Measurements from ENCODE around the gene MDN1. TPM values are rescaled to one million over a fixed set of nuclear protein-coding genes. Genes with fewer than 3 reads are reported as not detected.

MDN1 gene
- total RNA-seq, 1 donor from 2014 or later: 22.9 TPM

GRCh38 chr6:89630488-89630887 lies 189.1 kb downstream of the MDN1 start:
- TF ChIP-seq CTCF (IDR thresholded peaks at IDR 0.05; ENCODE audit: borderline replicate concordance): no peak
- H3K27me3 ChIP-seq (ENCODE audit: low read depth): no peaks in the 10 kb centered on the region
- H3K4me1 ChIP-seq: peaks cover 14% of the 10 kb centered on the region
- peak; percentile 73 for DNase-seq
- H3K27ac ChIP-seq (replicated peaks): peak overlapping the region; percentile 49
- intact Hi-C loops (cut with micrococcal nuclease): no loop called here
- H3K36me3 ChIP-seq: peaks cover 42% of the 10 kb centered on the region
- no peak overlapping the region for H3K4me3 ChIP-seq
- H3K9me3 ChIP-seq (replicated peaks): no peaks in the 10 kb centered on the region

GRCh38 chr6:89623749-89624148 lies 195.8 kb downstream of the MDN1 start:
- intact Hi-C loops (cut with micrococcal nuclease): no loop called here
- no peaks in the 10 kb centered on the region for H3K9me3 ChIP-seq (replicated peaks)
- TF ChIP-seq CTCF (IDR thresholded peaks at IDR 0.05; ENCODE audit: borderline replicate concordance): no peak
- peaks cover 57% of the 10 kb centered on the region for H3K36me3 ChIP-seq
- H3K4me1 ChIP-seq: no peaks in the 10 kb centered on the region
- DNase-seq: no peak
- no peak overlapping the region for H3K4me3 ChIP-seq
- no peaks in the 10 kb centered on the region for H3K27me3 ChIP-seq (ENCODE audit: low read depth)
- H3K27ac ChIP-seq (replicated peaks): no peak overlapping the region

GRCh38 chr6:89619567-89619966 lies 200.0 kb downstream of the MDN1 start:
- H3K4me3 ChIP-seq: no peak overlapping the region
- no peaks in the 10 kb centered on the region for H3K27me3 ChIP-seq (ENCODE audit: low read depth)
- H3K4me1 ChIP-seq: no peaks in the 10 kb centered on the region
- TF ChIP-seq CTCF (IDR thresholded peaks at IDR 0.05; ENCODE audit: borderline replicate concordance): no peak
- no peak for DNase-seq
- peaks cover 34% of the 10 kb centered on the region for H3K36me3 ChIP-seq
- intact Hi-C loops (cut with micrococcal nuclease): no loop called here
- no peak overlapping the region for H3K27ac ChIP-seq (replicated peaks)
- no peaks in the 10 kb centered on the region for H3K9me3 ChIP-seq (replicated peaks)

- Histone ChIP-seq H3K4me1 (peaks cover 3% of the 10 kb centered on the region), H3K27ac (replicated peaks) (no peak overlapping the region), H3K9me3 (replicated peaks) (no peaks in the 10 kb centered on the region), H3K27me3 (ENCODE audit: low read depth) (no peaks in the 10 kb centered on the region), H3K36me3 (peaks cover 24% of the 10 kb centered on the region), H3K4me3 (no peak overlapping the region)
- intact Hi-C loops (cut with micrococcal nuclease): no loop called here
- no peak for TF ChIP-seq CTCF (IDR thresholded peaks at IDR 0.05; ENCODE audit: borderline replicate concordance)
- DNase-seq: no peak
Observed at GRCh38 chr6:89618026-89618425, 201.6 kb downstream of the MDN1 start.

GRCh38 chr6:89616531-89616930 lies 203.1 kb downstream of the MDN1 start:
- no peaks in the 10 kb centered on the region for H3K27me3 ChIP-seq (ENCODE audit: low read depth)
- TF ChIP-seq CTCF (IDR thresholded peaks at IDR 0.05; ENCODE audit: borderline replicate concordance): no peak
- peaks cover 3% of the 10 kb centered on the region for H3K4me1 ChIP-seq
- H3K36me3 ChIP-seq: peaks cover 20% of the 10 kb centered on the region
- no peak overlapping the region for H3K4me3 ChIP-seq
- intact Hi-C loops (cut with micrococcal nuclease): no loop called here
- no peaks in the 10 kb centered on the region for H3K9me3 ChIP-seq (replicated peaks)
- no peak overlapping the region for H3K27ac ChIP-seq (replicated peaks)
- no peak for DNase-seq

- H3K27me3 ChIP-seq (ENCODE audit: low read depth): no peaks in the 10 kb centered on the region
- intact Hi-C loops (cut with micrococcal nuclease): no loop called here
- TF ChIP-seq CTCF (IDR thresholded peaks at IDR 0.05; ENCODE audit: borderline replicate concordance): no peak
- DNase-seq: no peak
- no peaks in the 10 kb centered on the region for H3K9me3 ChIP-seq (replicated peaks)
- H3K4me1 ChIP-seq: peaks cover 3% of the 10 kb centered on the region
- no peak overlapping the region for H3K4me3 ChIP-seq
- H3K27ac ChIP-seq (replicated peaks): no peak overlapping the region
- H3K36me3 ChIP-seq: peaks cover 14% of the 10 kb centered on the region
Observed at GRCh38 chr6:89615882-89616281, 203.7 kb downstream of the MDN1 start.
